Raji (cell line): Measurements from ENCODE around the gene SZRD1.

Experiments used
- POLR2A ChIP-seq: IDR thresholded peaks from 2 replicates; pipeline ENCODE4 v1.6.1; 2011; ENCODE audit warnings: low read depth, low read length, control low read depth; ENCODE audit not compliant: insufficient read depth

The SZRD1 gene

DNA sequence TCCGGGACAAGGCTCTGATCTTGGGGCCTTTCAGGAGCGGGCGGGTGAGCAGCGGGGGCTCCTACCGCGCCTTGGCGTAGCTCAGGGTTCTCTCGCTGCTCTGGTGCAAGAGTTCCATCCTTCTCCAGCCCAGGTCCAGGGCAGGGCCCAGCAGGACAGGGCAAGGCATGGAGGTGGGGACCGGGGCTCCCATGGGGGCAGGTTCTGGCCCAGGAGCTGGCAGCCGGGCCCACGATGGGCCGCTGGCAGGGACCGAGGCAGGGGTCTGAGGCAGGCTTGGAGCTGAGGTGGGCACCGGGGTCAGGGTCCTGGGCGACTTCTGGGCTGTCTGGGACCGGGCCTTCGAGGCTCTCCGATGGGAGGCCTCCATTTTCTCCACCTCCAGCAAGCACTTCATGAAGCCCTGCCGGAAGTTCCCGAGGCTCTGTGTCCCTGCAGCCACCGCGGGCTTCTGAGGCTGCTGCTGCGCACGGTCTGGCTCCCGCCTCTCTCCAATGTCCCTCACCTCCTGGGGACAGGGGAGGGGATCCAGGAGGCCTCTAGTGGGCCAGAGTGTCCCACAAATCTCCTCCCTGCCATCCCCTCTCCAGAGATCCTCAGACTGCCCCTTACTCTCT, 42.6 kb downstream of the SZRD1 start:
- TF ChIP-seq POLR2A = no peak

DNA sequence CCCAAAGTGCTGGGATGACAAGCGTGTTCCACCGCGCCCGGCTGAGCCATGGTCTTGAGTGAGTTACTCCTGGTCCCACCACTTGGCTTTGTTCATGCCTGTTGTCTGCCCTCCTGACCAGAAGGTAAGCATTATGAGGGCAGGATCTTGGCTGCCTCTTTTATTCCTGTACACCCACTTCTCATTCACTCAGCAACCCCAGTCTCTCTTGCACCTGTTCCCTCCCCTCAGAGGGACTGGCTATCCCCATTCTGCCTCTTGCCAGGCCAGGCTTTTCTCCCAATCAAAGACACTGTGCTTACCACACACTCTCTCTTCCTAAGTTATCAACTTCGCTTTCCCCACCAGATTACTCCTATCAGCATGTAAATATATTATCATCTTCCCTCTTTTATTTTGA, 43.8 kb downstream of the SZRD1 start:
- no peak for TF ChIP-seq POLR2A

- TF ChIP-seq POLR2A = no peak
Observed at GRCh38 chr1:16413191-16413590, 46.1 kb downstream of the SZRD1 start.

GRCh38 chr1:16418823-16419425, 51.9 kb downstream of the SZRD1 start:
- TF ChIP-seq POLR2A = no peak

DNA sequence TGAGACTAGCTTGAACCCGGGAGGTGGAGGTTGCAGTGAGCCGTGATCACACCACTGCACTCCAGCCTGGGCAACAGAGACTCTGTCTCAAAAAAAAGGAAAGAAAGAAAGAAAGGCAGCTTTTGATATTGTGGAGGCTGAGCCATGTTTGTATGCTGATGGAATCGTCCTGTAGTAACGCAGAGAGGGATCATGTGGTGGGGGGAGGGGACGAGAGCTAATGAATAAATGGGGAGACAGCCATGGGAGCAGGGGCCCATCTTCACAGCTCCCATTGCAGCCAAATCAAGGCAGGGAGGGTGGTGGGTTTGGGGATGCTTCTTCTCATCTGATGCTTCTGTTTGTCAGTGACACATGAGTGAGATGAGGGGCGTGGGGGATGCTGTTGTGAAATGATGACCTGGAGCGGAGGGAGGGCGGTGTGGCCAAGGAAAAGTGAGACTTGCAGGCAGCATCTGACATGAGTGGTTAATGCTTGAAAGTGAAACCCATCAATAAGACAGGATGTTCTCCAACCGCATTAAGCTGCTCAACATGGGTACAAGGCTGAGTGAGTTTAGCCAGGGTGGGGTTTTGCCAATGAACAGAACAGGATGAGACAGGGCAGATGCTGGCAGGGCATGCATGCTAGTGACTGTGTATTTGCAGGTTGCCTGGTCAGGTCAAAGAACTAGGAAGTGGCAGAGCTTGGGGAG, 53.5 kb downstream of the SZRD1 start:
- no peak for TF ChIP-seq POLR2A

GRCh38 chr1:16421201-16421600, 54.2 kb downstream of the SZRD1 start:
- no peak for TF ChIP-seq POLR2A

DNA sequence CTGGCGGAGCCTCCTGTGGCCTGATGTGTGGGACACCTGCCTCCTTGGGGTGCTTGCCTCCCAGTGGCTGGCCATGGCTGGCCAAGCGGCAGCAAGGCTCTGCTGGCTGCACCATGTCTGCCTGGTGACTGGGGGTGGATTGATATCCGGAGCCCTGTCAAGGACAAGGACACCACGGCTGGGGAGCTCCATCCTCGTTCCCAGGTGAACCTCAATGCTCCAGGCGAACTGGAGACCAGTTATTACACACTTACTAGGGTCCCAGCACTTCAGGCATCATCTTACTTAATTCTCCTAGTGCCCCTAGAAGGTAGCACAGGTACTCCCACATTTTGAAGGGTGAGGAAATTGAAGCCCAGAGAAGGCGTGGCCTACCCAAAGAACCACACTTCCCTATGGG, 55.0 kb downstream of the SZRD1 start:
- TF ChIP-seq POLR2A = no peak

- no peak for TF ChIP-seq POLR2A
Observed at GRCh38 chr1:16425125-16426025, 58.3 kb downstream of the SZRD1 start.

DNA sequence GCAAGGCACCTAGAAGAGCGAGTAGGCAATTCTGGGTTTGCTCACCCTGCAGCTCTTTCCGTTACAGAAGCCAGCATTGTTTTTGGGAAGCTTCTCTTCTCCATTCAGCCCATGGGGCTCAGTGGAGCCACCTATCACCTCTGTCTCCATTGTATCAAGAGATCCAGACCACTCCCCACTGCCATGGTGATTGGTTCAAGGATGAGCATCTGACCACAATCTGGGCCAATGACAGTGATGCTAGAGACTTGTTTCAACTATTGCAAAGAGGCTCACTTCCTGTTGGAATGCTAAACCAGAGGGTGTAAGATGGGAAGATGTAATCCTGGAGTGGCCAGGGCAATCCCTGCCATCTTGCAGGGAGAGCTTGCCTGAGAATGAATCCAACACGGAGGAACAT, 63.6 kb downstream of the SZRD1 start:
- no peak; the same call in 1 of the 2 replicates for TF ChIP-seq POLR2A

DNA sequence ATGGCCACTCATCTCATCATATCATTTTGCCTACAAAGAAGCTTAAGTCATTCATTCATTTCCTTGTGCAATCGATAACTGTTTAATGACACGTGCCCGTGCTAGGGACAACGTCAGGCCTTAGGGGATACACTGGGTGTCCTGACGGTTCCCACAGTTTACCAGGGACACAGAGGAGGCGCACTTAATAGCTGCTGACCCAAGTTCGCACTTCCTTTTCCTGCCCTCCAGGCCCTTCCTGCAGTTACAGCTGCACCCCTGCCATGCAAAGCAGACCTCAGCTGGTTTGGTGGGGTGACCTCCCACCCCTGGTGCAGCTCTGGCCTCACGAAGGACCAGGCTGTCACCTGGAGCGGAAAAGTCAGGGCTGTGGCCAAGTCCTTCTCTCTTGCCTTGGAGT, 66.0 kb downstream of the SZRD1 start:
- peak; percentile 45 for TF ChIP-seq POLR2A

DNA sequence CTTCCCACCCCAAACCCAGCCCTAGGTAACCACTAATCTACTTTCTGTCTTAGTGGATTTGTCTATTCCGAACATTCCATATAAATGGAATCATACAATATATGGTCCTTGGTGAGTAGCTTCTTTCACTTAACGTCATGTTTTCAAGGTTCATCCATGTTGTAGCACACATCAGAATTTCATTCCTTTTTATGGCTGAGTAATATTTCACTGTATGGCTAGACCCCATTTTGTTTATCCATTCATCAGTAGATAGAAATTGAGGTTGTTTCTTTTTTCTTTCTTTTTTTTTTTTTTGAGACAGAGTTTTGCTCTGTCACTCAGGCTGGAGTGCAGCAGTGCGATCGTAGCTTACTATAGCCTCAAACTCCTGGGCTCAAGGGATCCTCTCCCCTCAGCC, 67.0 kb downstream of the SZRD1 start:
- TF ChIP-seq POLR2A = no peak

GRCh38 chr1:16434501-16434900, 67.5 kb downstream of the SZRD1 start:
- no peak for TF ChIP-seq POLR2A

GRCh38 chr1:16436946-16437474, 70.0 kb downstream of the SZRD1 start, which contains the start of gene SPATA21:
TSS of gene SPATA21 (minus strand) at chr1:16437424. CDS start at chr1:16431371, 6,053 bp downstream.
- TF ChIP-seq POLR2A = no peak

DNA sequence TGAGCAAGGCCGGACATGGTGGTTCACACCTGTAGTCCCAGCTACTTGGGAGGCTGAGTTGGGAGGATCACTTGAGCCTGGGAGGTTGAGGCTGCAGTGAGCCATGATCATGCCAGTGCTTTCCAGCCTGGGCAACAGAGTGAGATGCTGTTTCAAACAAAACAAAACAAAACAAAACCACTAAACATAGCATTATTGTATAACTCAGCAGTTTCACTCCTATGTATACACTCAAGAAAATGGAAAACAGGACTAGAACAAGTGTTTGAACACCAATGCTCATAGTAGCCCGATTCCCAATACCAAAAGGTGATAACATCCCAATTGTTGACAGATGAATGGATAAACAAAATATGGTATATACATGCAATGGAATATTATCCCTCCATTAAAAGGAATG, 71.5 kb downstream of the SZRD1 start:
- TF ChIP-seq POLR2A = no peak

- TF ChIP-seq POLR2A = no peak
Observed at GRCh38 chr1:16438924-16439323, 71.9 kb downstream of the SZRD1 start.

DNA sequence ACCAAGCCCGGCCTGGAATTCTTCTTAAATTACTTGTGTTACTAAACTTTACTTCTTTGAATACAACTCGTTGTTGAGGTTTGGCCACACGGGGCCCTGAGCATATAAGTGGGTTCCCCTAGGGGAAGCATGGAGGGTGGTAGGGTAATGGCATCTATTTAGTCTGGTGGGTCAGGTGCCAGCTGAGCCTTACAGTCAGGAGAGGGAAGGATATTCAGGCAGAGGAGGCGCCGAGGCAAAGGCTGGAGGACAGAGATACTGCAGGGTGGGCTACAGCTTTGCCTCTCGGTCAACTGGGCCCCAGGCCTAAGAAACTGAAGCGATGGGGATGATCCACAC, 73.1 kb downstream of the SZRD1 start:
- TF ChIP-seq POLR2A = no peak
